Thyroid gland (tissue), 4 donors: Measurements from ENCODE around the gene RNF13. TPM values are rescaled to one million over a fixed set of nuclear protein-coding genes. Genes with fewer than 3 reads are reported as not detected.

Experiments
- DNase-seq, 2 donors: peaks; one replicate each; pipeline ENCODE4 v3.0.0-alpha.2; 2019
- H3K27ac ChIP-seq, 3 donors: fragments of 200-600 bp; sonication (generic); 1 replicate in 2 of 3; 2 replicates in 1 of 3; pipeline ENCODE4 v1.5.1; 2016 to 2019; ENCODE audit warnings: mild to moderate bottlenecking in 1 of 3, moderate library complexity in 1 of 3
- H3K27me3 ChIP-seq: fragments of 200-600 bp; sonication (generic); one replicate; pipeline ENCODE4 v1.5.1; 2019
- H3K36me3 ChIP-seq, 2 donors: fragments of 200-600 bp; sonication (generic); one replicate each; pipeline ENCODE4 v1.5.1; 2016 to 2019
- H3K4me1 ChIP-seq, 2 donors: fragments of 200-600 bp; sonication (generic); one replicate each; pipeline ENCODE4 v1.5.1; 2017 to 2019
- H3K4me3 ChIP-seq, 3 donors: fragments of 200-600 bp; sonication (generic); replicated peaks in 1 of 3; 1 replicate in 2 of 3; 2 replicates in 1 of 3; pipeline ENCODE4 v1.5.1; 2016; ENCODE audit warnings: mild to moderate bottlenecking in 1 of 3
- H3K9me3 ChIP-seq: fragments of 200-600 bp; sonication (generic); one replicate; pipeline ENCODE4 v1.5.1; 2017
- POLR2A ChIP-seq, 2 donors: fragments of 450-650 bp; IDR thresholded peaks; one replicate each; pipeline ENCODE4 v1.6.1; 2017; ENCODE audit warnings: antibody characterized with exemption in 2 of 2, mild to moderate bottlenecking in 2 of 2, moderate library complexity in 1 of 2
- WGBS, 2 donors: methylation state at CpG; one replicate each; pipeline ENCODE4 v1.1.5; 2017; 5-methylcytosine and 5-hydroxymethylcytosine counted together
- intact Hi-C: fragments of 100-400 bp; cut with DNase I; formaldehyde crosslinking; loops from one replicate; pipeline ENCODE4 v1.15.1; 2023
- total RNA-seq, 4 donors: library from RNA; depleted of rRNA; stranded (reverse); fragments of >200 nt; gene quantifications; one replicate each; pipeline ENCODE4 v1.2.3, GENCODE V29; 2016
- TF ChIP-seq, protein P1 (sequence below), 6 experiments: fragments of 200-600 bp in 3 of 6; fragments of 450-650 bp in 3 of 6; sonication (generic) in 3 of 6; IDR thresholded peaks; one replicate each; pipeline ENCODE4 v1.5.1; 2016 to 2019; ENCODE audit warnings: antibody characterized with exemption in 6 of 6, mild to moderate bottlenecking in 2 of 6, inconsistent platforms in 1 of 6, moderate library complexity in 1 of 6

The RNF13 gene
- total RNA-seq, 4 donors from 2014 or later = 106 to 161 (median 127) TPM

DNA sequence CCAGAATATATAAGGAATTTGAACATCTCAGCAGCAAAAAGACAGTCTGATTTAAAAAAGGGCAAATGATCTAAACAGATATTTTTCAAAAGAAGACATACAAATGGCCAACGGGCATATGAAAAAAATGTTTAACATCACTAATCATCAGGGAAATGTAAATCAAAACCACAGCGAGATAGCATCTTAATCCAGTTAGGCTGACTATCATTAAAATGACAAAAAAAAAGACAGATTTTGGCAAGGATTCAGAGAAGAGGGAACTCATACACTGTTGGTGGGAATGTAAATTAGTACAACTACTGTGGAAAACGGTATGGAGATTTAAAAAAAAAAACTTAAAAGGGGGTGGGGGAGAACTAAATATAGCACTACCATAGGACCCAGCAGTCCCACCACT, 47.9 kb downstream of the RNF13 start:
- DNase-seq = no peak
- H3K9me3 ChIP-seq = no peaks in the 10 kb centered on the region
- intact Hi-C loops = no loop called here
- H3K36me3 ChIP-seq = no peaks in the 10 kb centered on the region
- H3K4me1 ChIP-seq = no peaks in the 10 kb centered on the region
- no peak overlapping the region for H3K4me3 ChIP-seq
- H3K27ac ChIP-seq = no peak overlapping the region
- no peaks in the 10 kb centered on the region for H3K27me3 ChIP-seq
- TF ChIP-seq, protein P1, sequence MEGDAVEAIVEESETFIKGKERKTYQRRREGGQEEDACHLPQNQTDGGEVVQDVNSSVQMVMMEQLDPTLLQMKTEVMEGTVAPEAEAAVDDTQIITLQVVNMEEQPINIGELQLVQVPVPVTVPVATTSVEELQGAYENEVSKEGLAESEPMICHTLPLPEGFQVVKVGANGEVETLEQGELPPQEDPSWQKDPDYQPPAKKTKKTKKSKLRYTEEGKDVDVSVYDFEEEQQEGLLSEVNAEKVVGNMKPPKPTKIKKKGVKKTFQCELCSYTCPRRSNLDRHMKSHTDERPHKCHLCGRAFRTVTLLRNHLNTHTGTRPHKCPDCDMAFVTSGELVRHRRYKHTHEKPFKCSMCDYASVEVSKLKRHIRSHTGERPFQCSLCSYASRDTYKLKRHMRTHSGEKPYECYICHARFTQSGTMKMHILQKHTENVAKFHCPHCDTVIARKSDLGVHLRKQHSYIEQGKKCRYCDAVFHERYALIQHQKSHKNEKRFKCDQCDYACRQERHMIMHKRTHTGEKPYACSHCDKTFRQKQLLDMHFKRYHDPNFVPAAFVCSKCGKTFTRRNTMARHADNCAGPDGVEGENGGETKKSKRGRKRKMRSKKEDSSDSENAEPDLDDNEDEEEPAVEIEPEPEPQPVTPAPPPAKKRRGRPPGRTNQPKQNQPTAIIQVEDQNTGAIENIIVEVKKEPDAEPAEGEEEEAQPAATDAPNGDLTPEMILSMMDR (IDR thresholded peaks at IDR 0.05) = no peak
- no peak for TF ChIP-seq POLR2A (IDR thresholded peaks at IDR 0.05)
- 83 to 90% methylated on average over 3 of the region's 3 CpGs for WGBS, 2 donors

DNA sequence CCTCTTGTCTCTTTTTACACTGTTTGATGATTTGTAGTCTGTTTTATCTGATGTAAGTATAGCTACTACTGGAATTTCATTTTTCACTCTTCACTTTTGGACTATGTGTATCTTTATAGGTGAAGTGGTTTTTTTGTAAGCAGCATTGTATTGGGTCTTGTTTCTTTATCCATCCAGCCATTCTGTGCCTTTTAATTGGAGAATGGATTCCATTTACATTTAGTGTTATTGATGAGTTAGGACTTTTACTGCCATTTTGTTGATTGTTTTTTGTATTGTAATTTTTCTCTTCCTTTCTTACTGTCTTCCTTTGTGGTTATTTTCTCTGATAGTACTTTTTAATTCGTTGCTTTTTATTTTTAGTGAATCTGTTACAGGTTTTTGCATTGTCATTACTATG, 54.5 kb downstream of the RNF13 start:
- WGBS, 2 donors = 34 to 97% methylated on average over 1 of the region's 1 CpG
- intact Hi-C loops = no loop called here
- Histone ChIP-seq H3K36me3 (no peaks in the 10 kb centered on the region), H3K9me3 (no peaks in the 10 kb centered on the region), H3K27ac (no peak overlapping the region), H3K4me1 (no peaks in the 10 kb centered on the region), H3K4me3 (no peak overlapping the region), H3K27me3 (no peaks in the 10 kb centered on the region)
- no peak for TF ChIP-seq POLR2A (IDR thresholded peaks at IDR 0.05)
- no peak for DNase-seq

DNA sequence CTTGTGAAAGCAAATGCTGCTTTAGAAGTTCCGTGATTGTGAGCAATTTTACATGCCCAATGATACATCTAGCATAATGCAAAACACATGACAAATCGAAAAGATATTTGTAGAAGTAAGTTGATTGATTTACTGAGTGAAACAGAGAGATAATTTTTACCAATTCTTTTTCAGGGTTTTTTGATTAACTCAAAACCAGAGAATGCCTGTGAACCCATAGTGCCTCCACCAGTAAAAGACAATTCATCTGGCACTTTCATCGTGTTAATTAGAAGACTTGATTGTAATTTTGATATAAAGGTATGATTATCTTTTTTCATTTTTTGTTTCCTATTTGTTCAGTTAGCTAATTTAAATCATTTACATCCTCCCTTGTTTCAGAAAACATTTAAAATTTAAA, 58.8 kb downstream of the RNF13 start:
- intact Hi-C loops = no loop called here
- Histone ChIP-seq H3K4me1 (no peaks in the 10 kb centered on the region), H3K27me3 (no peaks in the 10 kb centered on the region), H3K36me3 (peaks cover 0 to 5% of the 10 kb centered on the region in 2 donors), H3K27ac (no peak overlapping the region), H3K9me3 (no peaks in the 10 kb centered on the region), H3K4me3 (no peak overlapping the region)
- 91 to 95% methylated on average over 3 of the region's 3 CpGs for WGBS, 2 donors
- DNase-seq = no peak
- no peak for TF ChIP-seq POLR2A (IDR thresholded peaks at IDR 0.05)
- TF ChIP-seq, protein P1 (IDR thresholded peaks at IDR 0.05) = no peak

DNA sequence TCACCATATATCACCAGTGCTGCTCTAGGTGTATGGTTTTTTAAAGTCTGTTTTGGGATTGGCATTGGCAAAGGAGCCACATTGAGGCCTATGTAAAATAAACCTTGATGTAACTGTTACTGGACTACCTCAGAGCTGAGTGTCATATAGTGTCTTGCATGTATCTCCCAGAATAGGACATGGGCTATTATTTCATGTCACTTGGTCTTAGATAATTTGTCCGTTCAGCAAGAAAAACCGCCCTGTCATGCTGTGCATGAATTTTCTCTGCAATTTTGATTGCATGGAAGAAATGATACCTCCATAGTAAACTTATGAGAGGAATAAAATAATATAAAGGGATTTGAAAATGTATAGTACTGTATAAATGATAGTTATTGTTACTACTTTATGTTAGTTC, 59.6 kb downstream of the RNF13 start:
- peaks cover 0 to 5% of the 10 kb centered on the region in 2 donors for H3K36me3 ChIP-seq
- intact Hi-C loops = no loop called here
- TF ChIP-seq, protein P1 (IDR thresholded peaks at IDR 0.05) = no peak
- no peak for TF ChIP-seq POLR2A (IDR thresholded peaks at IDR 0.05)
- no peak for DNase-seq
- no peak overlapping the region for H3K4me3 ChIP-seq
- no peaks in the 10 kb centered on the region for H3K9me3 ChIP-seq
- no peaks in the 10 kb centered on the region for H3K27me3 ChIP-seq
- H3K27ac ChIP-seq = no peak overlapping the region
- 96 to 99% methylated on average over 2 of the region's 2 CpGs for WGBS, 2 donors
- no peaks in the 10 kb centered on the region for H3K4me1 ChIP-seq

DNA sequence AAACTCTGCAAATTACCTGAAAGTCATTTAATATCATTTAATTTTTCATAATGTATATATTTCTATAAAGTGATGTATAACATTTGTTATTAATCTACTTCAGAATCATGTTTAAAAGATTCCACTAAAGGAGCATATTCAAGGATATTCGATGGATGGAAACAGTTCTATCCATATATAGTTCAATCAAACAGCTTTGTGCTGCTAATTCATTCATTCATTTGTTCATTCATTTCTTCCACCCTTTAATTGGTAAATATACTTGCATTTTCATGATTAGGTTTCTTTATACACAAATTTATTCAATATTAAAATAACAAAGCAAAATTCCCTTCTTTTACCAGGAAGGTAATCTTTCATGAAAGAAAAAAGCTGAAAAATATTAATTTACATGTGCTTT, 64.7 kb downstream of the RNF13 start:
- 97 to 100% methylated on average over 1 of the region's 1 CpG for WGBS, 2 donors
- H3K27me3 ChIP-seq = no peaks in the 10 kb centered on the region
- intact Hi-C loops = no loop called here
- H3K36me3 ChIP-seq = peaks cover 0 to 5% of the 10 kb centered on the region in 2 donors
- TF ChIP-seq, protein P1 (IDR thresholded peaks at IDR 0.05) = no peak
- TF ChIP-seq POLR2A (IDR thresholded peaks at IDR 0.05) = no peak
- no peaks in the 10 kb centered on the region for H3K9me3 ChIP-seq
- no peak for DNase-seq
- H3K4me1 ChIP-seq = no peaks in the 10 kb centered on the region
- no peak overlapping the region for H3K27ac ChIP-seq
- no peak overlapping the region for H3K4me3 ChIP-seq

DNA sequence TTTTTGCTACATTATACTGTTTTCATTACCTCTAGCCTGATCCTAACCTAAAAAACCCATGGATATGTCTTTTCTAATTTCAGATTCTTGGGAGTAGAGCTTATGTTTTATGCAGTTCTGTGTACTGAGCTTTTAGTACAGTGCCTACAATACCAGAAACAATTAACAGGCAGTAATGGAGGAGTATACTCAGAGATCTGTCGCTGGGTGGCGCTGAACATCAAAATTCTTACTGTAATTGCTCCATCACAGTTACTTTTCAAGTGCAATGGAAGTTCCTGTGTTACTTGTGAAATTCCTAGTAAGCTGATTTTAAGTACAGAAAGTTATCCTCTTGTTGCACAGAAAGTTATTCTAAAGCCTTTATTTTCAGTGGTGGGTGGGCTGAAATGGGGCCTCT, 66.9 kb downstream of the RNF13 start:
- peak; percentile 53 to 78 for DNase-seq
- Histone ChIP-seq H3K36me3 (no peaks in the 10 kb centered on the region), H3K27me3 (no peaks in the 10 kb centered on the region), H3K4me1 (no peaks in the 10 kb centered on the region), H3K4me3 (no peak overlapping the region), H3K9me3 (no peaks in the 10 kb centered on the region), H3K27ac (no peak overlapping the region)
- WGBS, 2 donors = 0 to 12% methylated on average over 2 of the region's 2 CpGs
- intact Hi-C loops = no loop called here
- TF ChIP-seq, protein P1 (IDR thresholded peaks at IDR 0.05) = peak in 4 of 6 experiments; percentile 32 to 60 (median 51)
- no peak for TF ChIP-seq POLR2A (IDR thresholded peaks at IDR 0.05)
